Activated CD4-positive, CD25-positive, alpha-beta regulatory T cell treated with anti-CD3 and anti-CD28 coated beads, Interleukin-2, amount 50 U/mL, for 16 hours (primary cell): ENCODE measurements around the gene CCDC12.

Source experiments
- DNase-seq: peaks from one replicate; pipeline ENCODE4 v3.0.0-alpha.2; 2020; ENCODE audit warnings: low read depth, low spot score

Gene CCDC12

DNA sequence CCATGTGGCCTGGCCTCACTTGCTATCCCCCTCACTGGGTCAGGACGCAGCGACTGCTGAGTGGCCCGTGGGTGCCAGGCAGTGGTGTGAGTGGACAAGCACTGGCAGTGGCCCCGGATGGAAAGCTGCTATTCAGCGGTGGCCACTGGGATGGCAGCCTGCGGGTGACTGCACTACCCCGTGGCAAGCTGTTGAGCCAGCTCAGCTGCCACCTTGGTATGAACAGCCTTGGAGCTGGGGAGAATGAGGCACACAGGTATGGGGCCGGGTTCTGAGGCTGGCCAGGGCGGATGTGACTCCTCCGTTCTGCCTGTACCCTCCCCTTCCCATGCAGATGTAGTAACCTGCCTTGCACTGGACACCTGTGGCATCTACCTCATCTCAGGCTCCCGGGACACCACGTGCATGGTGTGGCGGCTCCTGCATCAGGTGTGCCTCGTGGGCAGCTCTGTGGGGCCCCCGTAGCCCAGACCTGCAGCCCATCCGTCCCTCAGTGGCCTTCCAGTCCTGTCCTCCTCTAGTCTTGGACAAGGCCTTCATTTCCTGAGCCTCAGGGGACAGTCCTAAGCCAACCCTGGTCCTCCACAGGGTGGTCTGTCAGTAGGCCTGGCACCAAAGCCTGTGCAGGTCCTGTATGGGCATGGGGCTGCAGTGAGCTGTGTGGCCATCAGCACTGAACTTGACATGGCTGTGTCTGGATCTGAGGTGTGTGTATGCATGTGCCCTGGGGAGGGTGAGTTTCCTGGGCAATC is 31.1 kb upstream of the CCDC12 start:
- DNase-seq = no peak

DNA sequence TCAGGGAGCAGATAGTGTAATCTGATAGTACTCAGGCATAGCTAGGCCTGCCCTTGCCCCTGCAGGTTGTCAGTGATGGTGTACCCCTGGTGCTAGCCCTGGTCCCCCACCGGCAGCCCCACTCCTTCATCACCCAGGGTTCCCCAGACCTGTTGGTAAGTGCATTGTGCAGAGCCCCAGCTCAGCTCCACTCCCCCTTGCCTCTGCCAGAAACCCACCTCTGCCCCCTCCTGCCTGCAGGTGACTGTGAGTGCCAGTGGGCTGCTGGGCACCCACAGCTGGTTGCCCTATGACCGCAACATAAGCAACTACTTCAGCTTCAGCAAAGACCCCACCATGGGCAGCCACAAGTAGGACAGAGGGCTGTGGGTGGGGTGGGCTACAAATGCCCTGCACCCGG is 30.5 kb upstream of the CCDC12 start:
- no peak for DNase-seq

DNA sequence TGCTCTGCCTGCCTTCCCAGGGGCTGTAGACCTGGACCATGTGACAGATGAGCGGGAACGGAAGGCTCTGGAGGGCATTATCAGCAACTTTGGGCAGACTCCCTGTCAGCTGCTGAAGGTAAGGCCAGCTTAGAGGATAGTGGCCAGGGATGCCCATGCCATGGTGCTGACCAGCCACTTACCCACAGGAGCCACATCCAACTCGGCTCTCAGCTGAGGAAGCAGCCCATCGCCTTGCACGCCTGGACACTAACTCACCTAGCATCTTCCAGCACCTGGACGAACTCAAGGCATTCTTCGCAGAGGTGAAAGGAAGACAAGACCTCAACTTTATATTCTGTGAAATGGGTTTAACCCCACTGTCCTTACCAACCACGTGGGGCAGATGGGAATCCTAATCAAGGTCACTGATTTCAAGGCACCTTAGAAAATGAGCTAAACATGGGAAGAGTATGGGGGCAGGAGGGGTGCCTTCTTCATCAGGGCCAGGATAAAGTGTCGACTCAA is 29.7 kb upstream of the CCDC12 start:
- no peak for DNase-seq

DNA sequence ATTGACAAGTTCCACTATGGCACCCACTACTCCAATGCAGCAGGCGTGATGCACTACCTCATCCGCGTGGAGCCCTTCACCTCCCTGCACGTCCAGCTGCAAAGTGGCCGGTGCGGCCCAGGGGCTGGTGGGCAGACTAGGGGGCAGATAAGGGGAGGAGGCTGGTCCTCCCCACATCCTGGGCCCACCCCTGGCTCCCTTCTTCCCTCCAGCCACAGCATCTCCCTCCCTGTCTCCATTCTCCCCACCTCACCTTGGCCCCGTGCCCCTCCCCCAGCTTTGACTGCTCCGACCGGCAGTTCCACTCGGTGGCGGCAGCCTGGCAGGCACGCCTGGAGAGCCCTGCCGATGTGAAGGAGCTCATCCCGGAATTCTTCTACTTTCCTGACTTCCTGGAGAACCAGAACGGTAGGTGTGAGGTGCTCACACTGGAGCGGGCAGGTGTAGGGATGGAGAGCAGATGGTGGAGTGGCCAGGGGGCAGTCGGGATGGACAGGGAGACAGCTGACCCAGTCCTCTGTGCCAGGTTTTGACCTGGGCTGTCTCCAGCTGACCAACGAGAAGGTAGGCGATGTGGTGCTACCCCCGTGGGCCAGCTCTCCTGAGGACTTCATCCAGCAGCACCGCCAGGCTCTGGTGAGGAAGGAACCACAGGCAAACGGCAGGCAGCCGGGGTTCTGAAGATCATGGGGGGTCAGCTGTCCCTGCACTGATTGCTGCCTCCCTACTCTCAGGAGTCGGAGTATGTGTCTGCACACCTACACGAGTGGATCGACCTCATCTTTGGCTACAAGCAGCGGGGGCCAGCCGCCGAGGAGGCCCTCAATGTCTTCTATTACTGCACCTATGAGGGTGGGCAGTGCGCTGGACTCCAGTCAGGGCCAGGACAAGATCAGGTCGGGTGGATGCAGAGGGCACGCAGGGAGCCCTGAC is 28.9 kb upstream of the CCDC12 start:
- DNase-seq = no peak

DNA sequence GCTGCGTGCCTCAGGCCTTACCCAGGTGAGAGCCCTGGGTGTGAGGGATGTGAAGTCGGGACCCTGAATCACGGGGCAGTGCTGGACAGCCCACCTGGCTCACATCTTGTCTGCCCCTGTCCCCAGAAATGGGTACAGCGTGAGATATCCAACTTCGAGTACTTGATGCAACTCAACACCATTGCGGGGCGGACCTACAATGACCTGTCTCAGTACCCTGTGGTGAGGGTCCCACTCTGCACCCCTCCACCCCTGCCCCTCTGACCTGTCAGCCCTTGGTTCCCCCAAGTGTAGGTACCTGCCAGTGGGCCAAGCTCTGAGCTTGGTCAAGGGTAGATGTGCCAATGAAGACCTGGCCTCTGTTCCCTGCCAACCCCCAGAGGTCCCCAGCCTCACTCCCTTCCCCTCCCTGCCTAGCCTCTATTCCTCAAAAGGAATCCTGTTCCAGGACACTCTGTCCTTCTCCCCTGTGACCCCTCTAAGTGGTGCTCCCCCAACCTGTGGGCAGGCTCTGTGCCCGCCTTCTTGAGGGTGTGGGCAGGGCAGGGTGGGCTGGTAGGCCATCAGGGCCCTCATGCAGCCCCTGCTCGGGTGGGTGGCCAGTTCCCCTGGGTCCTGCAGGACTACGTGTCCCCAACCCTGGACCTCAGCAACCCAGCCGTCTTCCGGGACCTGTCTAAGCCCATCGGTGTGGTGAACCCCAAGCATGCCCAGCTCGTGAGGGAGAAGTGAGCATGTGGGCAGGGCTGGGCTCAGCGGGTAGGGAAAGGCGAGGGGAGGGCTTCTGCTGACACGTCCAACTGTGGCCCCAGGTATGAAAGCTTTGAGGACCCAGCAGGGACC is 28.0 kb upstream of the CCDC12 start:
- DNase-seq = no peak

DNA sequence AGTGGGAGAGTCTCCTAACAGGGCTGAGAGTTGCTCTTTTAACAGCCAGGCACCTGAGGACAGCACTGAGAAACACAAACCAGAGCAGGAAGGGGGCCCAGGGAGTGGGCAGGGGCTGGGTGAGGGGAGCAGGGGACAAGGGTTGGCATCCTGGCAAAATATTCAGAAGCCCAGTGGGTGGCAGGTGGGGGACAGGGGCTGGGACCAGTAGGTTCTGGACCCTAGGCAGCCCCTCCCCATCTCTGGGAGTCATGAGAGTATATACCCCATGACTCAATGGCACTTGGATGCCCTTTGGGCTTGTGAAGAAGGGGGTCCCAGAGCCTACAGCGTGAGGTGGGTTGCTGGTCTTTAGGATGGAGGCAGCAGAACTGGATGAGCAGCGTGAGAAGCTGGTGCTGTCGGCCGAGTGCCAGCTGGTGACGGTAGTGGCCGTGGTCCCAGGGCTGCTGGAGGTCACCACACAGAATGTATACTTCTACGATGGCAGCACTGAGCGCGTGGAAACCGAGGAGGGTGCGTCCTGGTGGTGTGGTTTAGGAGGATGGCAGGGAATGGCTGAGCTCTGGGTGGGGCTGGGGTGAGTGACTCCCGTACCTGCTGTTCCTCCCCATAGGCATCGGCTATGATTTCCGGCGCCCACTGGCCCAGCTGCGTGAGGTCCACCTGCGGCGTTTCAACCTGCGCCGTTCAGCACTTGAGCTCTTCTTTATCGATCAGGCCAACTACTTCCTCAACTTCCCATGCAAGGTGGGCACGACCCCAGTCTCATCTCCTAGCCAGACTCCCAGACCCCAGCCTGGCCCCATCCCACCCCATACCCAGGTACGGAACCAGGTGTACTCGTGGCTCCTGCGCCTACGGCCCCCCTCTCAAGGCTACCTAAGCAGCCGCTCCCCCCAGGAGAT is 27.2 kb upstream of the CCDC12 start:
- no peak for DNase-seq

DNA sequence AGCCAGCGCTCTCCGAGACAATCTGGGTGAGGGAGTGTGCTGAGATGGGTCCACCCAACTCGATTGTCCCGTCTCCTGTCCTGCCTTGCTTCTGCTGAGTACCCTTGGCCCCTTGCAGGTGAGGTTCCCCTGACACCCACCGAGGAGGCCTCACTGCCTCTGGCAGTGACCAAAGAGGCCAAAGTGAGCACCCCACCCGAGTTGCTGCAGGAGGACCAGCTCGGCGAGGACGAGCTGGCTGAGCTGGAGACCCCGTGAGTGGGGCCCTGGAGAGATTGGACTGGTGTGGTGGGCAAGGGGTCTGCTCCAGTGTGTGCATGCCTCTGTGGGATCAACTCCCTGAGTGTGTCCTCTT is 26.5 kb upstream of the CCDC12 start:
- no peak for DNase-seq

DNA sequence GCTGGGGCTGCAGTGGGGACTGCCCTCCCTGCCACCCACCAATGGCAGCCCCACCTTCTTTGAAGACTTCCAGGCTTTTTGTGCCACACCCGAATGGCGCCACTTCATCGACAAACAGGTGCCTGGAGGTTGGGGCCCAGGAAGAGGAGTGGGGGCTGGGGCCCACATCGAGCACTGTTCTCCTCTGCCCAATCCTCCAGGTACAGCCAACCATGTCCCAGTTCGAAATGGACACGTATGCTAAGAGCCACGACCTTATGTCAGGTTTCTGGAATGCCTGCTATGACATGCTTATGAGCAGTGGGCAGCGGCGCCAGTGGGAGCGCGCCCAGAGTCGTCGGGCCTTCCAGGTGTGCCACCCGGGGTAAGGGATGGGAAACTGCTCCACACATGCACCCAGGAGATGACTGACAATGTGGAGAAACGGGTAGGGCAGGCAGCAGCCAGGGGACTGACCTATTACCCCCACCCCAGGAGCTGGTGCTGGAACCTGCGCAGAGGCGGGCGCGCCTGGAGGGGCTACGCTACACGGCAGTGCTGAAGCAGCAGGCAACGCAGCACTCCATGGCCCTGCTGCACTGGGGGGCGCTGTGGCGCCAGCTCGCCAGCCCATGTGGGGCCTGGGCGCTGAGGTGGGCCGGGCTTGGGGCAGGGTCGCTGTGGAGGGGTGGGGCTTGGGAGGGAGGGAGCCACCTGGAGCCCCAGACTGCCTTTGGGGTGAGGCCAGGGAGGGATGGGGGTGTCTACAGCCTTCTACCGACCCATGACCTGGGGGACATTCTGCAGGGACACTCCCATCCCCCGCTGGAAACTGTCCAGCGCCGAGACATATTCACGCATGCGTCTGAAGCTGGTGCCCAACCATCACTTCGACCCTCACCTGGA is 25.9 kb upstream of the CCDC12 start:
- DNase-seq = no peak

DNA sequence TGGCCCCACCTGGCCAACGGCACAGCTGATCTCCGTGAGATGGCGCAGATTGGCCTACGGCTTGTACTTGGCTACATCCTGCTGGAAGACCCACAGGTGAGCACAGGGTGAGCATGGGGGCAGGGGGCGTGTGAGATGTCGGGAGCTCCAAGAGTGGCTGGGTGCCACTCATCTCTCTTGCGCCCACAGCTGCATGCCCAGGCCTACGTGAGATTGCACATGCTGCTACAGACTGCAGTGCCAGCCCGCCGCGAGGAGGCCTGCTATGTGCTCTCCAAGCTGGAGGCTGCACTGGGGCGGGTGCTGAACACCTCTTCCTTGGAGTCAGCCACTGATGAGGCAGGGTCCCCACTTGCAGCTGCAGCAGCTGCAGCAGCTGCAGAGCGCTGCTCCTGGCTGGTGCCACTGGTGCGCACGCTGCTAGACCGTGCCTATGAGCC is 25.2 kb upstream of the CCDC12 start:
- no peak for DNase-seq

DNA sequence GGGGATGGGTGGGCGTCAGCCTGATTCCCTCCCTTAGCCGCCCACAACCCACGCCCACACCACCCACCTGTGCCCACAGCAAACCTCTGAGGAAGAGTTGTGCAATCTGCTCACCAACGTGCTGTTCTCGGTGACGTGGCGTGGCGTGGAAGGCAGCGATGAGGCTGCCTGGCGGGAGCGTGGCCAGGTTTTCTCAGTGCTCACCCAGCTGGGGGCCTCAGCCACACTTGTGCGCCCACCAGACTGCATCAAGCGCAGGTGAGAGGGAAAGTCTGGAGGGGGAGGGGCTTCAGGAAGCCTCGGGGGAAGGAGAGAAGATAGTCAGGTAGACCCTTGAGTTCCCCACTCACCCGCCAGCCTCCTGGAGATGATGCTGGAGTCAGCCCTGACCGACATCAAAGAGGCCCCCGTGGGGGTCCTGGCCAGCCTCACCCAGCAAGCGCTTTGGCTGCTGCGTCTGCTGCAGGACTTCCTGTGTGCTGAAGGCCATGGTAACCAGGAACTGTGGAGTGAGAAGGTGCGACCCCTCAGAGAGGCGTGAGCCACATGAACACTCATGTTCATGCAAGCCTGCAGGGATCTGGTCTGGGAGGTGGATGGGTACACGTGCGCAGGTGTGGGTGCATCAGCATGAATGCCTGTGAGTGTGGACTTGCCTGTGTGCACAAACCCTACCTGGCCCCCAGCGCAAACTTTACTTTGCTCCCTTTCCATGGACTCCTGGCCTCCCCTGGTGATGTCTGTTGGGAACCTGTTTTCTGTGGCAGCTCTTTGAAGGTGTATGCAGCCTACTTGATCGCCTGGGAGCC is 24.6 kb upstream of the CCDC12 start:
- no peak for DNase-seq

DNA sequence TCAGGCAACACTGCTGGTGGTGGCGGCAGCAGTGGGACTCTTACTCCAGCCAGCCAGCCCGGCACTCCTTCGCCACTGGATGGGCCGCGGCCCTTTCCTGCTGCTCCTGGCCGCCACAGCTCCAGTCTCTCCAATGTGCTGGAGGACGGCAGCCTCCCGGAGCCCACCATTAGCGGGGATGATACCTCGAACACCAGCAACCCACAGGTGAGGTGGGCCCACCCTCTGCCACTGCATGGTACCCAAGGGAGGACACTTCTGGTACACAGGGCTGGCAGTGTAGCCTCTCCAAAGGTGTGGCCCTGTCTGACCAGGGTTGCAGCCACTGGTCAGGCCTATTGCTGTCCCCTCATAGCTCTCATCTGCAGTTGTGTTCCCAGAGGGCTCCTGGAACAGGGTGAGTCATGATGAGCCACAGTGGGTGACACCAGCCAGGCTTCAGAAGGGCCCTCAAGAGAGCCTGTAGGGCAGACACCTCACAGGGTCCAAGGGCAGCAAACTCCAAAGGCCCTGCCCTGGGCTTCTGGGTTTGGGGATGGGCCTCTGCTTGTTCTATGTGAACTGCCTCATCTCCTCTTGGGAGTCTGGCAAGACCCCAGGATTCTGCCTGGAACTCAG is 23.8 kb upstream of the CCDC12 start:
- no peak for DNase-seq

DNA sequence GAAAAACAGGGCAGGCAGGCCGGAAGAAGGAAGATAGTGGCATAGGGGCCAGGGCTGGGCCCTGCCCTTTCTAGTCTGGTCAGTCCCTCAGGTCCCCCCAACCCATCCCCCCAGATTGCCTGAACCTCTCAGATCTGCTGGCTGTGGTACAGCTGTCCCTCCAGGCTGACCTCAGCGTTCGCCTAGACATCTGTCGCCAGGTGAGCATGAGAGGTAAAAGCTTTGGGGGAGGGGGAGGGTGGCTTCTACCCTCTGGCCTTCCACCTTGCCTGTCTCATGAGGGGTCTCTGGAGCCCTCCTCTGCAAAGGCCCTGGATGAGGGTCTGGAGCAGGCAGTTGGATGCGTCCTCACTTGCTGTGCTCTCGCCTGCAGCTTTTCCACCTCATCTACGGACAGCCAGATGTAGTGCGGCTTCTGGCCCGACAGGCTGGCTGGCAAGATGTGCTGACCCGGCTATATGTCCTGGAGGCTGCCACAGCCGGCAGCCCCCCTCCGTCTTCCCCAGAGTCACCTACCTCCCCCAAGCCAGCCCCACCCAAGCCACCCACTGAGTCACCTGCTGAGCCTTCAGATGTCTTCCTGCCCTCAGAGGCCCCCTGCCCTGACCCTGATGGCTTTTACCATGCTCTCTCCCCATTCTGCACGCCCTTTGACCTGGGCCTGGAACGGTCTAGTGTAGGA is 23.1 kb upstream of the CCDC12 start:
- no peak for DNase-seq

DNA sequence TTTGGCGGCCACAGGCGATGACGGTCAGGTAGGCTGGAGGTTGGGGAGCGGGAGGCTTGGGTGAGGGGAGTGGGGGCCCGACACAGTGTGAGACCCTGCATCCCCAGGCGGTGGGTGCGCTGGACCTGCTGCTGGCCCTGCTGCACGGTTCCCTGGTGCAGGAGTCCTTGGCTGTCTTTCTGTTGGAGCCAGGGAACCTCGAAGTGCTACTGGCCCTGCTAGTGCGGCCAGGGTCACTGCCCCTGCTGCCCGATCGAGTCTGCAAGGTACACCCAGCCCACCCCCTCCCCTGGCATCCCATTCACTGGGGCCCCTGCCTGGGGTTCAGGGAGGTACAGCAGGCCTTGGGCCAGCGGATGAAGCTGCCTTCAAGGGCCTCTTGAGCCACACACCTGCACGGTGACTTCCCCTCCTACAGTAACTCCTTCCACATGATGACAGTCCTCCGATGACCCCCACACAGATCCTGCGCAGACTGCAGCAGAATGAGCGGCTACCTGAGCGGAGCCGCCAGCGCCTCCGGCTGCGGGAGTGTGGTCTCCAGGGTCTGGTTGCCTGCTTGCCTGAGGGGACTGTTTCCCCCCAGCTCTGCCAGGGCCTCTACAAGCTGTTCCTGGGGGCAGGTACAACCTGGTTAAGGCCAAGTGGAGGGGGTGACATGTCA is 22.4 kb upstream of the CCDC12 start:
- DNase-seq = no peak

DNA sequence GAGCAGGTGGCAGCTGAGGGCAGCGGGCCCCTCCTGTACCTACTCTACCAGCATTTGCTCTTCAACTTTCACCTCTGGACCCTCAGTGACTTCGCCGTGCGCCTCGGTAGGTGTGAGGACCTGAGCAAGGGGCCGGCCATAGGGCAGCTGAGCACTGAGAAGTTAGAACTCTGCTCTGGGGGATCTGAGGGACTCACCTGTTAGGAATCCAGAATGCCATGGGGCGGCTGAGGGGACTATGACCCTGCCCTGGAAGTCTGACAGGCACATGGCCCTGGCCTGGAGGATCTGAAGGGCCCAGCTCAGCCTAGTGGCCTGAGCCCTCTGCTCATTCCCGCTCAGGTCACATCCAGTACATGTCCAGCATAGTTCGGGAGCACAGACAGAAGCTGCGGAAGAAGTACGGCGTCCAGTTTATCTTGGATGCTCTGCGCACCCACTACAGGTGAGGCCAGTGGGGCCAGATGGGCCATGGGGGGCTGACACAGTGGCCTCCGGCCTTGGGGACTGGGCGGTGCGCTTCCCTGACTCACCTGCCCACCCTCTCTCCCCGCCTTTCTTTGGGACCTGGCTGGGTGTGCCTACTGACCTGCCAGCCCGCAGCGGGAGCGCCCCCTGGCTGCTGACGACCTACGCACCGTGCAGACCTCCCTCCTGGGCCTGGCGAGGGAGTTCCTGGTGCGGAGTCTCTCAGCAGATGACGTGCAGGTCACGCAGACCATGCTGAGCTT is 21.7 kb upstream of the CCDC12 start:
- DNase-seq = no peak

DNA sequence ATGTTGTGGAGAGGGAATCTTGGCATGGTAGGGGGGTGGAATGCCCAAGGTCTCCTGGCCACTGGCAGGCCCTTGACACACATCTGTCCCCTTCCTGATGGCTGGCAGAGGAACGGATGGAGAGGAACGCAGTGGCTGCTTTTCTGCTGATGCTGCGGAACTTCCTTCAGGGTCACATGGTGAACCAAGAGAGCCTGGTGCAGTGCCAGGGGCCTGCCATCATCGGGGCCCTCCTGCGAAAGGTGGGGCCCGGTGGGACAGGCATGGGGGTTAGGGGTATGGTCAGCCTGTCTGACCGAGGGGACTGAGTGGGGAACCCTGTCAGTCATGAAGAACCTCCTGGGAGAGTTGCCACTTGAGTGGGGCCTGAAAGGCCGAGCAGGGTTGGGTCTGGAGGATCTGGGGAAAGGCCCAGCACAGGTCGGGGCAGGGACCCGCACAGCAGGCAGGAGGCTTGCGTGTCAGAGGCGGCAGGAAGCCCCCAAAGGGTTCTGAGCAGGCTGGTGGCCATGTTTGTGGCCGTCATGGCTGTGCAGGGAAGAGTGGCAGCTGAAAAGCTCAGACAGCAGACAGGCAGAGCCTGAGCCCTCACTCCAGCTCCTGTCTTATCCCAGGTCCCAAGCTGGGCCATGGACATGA is 21.0 kb upstream of the CCDC12 start:
- DNase-seq = no peak
